Measurements from ENCODE around the gene LEKR1.
A peak's percentile ranks its signal among the peaks of the same experiment; 100 is the strongest.

Gene LEKR1

DNA sequence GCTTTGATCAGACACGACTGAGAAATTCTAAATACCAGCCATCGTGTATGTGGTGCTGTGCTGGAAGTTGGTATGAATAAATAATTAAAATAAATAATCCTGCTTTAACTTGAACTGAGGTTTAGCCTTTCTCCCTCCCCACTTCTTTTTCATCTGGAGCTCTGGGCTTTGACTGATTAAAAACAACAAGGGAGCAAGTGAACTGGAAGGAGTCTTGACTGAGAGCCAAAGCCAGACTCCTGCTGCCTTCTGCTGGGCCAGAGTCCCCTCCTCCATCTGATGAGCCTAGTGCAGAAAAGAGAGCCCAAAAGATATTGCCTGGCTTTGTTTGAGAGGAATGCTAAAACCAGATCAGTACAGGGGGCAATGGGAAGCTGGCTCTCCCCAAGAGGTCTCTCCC, 237.8 kb downstream of the LEKR1 start:
- DNase-seq = no peak

DNA sequence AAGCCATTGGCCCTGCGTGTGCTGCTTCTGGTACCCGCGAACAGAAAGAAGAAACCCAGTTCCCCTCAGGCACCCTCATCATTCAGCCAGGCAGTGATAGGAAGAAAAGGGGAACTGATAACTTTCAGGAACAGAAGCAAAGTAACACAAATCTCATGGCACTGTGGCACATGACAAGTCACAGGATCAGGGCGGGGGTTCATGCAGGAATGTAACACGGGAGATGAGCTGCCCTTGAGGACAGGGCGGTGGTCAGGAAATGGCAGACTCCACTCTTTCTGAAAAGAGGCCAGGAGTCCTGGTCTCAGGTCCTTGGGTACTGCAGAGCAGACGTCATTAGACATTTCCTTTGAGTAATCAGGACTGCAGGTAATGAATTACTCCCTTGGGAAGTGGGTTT, 238.2 kb downstream of the LEKR1 start:
- DNase-seq = no peak

DNA sequence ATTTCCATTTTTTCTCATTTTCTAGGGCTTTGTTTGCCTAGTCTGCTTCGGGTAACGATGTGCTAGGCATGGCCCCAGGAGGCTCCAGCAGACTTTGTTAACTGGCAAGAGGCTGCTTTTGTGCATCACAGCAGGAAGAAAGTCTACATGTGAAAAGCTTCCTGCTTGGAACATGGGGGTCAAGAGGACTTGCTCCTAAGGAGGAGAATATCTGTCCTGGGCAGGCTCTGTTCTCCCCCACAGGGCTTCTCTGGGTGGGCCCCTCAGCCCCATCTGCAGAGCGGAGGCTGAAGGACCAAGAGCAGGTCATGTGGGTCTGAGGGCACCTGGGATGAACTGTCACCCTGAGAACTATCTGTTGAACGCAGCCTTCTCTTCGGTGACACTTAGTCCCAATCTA, 239.0 kb downstream of the LEKR1 start:
- DNase-seq = no peak

GRCh38 chr3:157066335-157067098, 240.4 kb downstream of the LEKR1 start:
- no peak for DNase-seq

GRCh38 chr3:157067114-157067513, 241.0 kb downstream of the LEKR1 start:
- DNase-seq = no peak

- no peak for DNase-seq
Measured at GRCh38 chr3:157069406-157069805, 243.3 kb downstream of the LEKR1 start.

DNA sequence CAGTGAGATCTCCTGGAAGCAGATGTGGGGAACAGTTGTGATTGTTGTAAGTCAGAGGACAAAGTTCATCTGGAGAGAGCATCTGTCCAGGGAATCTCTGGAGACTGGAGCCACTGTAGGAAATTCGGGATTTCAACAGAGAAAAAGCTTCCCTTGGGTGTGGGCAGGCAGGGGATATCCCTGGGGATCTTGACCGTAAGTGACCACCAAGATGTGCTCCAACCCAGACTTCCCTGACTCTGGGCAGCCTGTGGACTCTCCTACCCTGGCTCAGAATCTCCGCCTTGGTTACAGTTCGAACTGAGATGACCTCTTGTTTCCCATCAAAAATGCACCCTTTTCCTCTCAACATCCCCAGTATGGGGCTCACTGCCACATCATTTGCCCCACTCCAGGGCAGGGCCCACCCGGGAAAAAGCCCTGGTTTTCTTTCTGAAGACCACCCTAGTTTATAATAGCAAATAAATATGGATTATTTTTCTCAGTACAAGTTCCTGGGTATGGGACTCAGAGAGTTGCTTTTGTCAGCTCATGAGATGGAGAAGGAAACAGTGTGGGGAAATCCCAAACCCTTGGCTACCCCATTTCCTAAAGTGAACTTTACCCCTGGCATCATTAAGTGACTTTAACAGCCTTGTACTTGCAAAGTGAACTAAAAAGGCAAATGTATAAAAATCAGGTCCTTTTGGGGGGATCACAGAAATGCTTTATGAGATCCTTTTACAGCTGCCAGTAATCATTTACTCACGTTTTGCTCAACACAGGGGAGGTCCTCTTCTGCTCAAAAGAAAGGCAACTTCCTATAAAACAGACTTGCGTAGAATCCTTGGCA, 243.9 kb downstream of the LEKR1 start:
- DNase-seq = no peak

GRCh38 chr3:157070678-157070999, 244.5 kb downstream of the LEKR1 start:
- no peak for DNase-seq

DNA sequence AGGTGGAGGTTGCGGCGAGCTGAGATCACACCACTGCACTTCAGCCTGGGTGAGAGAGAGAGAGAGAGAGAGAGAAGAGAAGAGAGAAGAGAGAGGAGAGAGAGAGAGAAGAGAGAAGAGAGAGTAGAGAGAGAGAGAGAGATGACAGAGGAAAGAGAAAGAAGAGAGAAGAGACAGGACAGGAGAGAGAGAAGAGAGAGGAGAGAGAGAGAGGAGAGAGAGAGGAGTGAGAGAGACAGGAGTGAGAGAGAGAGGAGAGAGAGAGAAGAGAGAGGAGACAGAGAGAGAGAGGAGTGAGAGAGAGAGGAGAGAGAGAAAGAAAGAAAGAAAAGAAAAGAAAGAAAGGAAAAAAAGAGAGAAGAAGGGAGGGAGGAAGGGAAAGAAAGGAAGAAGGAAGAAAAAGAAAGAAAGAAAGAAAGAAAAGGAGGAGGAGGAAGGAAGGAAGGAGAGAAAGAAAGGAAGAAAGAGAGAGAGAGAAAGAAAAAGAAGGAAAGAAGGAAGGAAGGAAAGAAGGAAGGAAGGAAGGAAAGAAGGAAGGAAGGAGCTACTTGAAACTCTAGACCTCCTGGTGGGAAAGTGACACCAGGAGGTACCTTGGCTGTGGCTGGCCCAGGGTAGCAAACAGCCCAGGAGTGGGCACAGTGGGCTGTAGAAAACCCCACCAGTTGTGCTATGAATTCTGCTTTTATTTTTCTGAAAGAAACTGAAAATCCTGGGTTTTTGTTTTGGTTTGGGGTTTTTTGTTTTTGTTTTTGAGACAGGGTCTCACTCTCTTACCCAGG, 245.8 kb downstream of the LEKR1 start:
- DNase-seq = no peak

DNA sequence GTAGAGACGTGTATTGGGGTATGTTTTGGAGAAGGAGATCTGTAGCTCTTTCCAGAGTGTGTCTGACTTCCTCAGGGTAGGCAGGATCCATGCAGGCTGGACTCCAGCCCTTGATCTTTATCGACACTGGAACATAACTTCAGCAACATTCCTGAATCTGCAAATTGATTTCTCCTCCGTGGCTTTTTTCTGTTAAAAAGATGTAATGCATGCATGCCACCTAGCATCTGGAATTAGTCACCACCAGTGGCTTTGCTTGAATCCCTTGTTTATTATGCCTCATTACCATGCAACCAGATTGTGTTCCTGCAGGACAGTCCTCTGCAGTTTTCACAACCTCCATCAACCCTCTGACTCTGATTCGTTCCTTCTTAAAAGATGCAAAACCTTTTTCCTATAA, 247.7 kb downstream of the LEKR1 start:
- DNase-seq = no peak

DNA sequence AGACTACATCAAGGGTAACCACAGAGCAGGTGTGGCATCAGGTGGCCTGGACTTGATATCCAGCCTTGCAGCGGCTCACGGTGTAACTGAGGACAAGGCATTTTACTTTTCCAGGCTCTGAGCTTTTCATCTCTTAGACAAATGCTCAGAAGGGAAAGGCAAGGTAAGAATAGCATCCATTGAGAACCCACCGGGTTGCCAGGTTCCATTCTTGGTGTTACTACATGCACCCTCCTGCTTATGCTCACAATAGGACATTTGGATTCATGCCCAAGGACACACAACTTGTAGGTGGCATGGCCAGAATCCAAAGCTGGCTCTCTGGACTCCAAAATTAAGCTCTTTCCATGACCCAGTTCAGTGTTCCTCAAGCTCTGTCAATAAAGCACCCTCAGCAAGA, 248.3 kb downstream of the LEKR1 start:
- DNase-seq = no peak

- DNase-seq = no peak
Measured at GRCh38 chr3:157074981-157075380, 248.8 kb downstream of the LEKR1 start.

- no peak for DNase-seq
Measured at GRCh38 chr3:157075693-157076420, 249.7 kb downstream of the LEKR1 start.

DNA sequence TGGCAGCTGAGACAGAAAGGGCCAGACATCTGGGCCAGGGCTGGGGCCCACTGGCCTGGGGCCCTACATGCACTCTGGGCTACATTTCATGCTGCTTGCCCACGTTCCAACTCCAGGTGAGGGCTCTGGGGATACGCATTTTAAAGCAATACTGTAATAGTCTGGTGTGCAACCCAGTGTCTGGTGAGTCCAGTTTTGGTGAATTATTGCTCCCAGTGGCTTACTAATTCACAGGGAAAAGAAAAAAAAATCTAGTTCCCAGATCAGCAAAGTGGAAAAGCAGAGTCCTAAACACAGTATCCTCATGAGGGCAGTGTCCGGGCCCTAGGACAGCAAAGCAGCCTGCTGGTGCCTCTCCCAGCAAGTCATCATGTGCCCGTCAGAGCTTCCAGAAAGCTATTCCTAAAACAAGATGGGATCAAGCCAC, 251.4 kb downstream of the LEKR1 start:
- DNase-seq = no peak

DNA sequence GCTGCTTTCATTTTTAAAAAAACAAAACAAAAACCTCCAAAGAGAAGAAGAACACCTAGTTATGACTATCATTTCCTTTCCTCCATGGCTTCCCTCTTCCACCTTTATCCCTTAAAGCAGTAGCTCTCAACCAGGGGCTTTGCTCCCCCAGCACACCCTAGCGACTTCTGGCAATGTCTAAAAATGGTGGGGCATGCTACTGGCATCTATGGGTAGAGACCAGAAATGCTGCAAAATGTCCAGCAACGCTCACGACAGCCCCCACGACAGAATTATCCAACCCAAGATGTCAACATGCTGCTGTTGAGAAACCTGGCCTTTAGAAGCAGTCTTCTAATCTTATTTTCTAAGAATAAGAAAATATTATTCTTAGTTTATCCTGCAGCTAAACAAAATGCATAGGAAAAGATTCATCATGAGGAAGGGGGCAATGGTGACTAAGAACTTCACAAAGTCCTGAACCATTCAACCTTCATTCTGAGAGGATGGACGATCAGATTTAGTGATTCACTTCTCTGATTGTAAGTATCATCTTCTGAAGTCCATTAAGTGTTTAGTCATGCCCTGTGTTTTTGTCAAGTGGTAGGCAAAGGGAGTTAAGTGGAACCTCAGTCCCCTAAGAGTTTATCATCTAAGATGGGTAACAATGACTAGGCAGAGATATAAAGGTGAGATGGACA, 252.1 kb downstream of the LEKR1 start:
- no peak for DNase-seq

GRCh38 chr3:157078811-157079185, 252.6 kb downstream of the LEKR1 start:
- DNase-seq = no peak

DNA sequence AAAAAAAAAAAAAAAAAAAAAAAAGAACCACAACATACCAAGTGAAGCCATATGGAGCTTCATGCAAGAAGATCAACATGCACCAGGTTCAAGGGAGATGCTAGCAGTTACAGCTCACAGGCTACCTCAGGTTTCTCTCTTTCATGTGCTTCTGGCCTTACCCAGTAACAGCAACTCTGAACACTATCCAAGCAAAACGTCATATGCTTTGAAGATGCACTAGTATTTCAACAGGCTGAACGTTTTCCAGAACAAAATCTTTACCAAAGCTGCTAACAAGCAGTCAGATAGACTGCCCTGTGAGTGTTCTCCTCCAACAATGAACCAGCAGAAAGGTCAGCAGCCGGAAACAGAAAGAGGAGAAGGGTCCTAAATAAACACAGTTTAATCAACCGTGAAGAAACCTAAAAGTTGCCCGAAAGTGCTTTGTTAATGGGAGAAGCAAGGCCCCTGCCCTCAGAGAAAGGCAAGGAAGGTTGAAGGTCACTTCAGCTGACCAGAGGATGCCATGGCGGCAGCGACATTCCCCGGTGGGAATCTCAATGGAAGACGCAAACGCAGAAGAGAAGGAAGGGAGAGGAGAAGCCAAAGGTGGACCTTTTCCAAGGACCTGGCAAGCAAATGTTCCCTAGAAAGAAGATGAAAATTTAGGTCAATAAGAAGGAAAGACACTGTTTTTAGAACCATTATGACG, 253.7 kb downstream of the LEKR1 start:
- DNase-seq = no peak

DNA sequence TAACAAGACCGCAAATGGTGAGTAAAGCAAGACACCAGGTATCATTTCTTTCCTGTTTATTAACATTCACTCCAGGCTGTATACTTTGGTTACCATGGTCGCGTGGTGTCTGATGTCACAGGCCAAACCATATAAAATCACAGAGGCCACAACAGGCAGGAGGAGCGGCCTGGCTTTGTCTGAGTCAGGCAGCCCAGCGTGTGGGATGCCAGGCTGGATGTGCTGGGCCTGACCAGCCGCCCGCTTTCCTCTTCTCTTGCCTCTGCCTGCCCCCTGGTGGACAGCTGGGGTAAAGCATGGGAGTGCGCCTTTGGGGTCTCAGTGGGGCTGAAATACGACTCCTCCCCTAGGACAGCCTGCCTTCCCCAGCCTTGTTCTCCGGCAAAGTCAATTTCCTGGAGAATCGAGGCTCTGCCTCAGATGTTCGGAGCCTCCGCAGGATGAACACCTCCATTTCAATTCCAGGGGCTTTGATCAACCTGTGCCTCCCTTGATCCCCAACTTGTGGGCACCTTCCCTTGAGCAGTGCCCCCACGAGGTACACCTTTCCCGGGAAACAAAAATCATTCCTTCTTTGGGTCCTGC, 255.6 kb downstream of the LEKR1 start:
- peak; percentile 91 to 93 for DNase-seq

DNA sequence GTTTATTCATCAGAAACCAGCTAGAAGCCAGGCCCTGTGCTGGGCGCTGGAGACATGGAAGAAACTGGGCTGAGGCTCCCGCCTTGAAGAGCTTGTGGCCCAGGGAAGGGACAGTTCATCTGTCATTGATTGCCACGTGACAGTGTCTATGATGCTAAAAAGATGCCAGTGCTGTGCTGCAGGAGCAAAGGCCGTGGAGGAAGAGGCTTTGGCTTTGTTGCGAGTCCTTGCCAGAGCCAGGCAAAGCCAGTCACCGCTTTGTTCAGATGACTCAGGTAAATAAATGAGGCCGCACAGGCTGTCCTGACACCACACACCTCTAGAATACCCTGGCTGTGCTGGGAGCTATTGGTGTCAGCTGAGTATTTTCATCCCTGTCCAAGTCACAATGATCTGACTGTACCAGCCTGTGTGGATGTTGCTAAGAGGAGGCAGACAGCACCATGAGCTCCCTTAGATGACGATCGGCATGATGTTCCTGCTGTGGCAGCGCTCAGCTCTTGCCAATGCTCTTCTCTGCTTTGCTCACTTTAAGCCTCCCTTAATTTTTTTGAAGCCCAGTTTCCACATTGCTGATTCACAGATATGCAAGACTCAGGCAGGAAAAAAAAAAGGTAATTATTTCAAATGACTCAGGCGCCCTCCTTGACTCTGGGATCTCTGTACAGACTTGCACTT, 256.3 kb downstream of the LEKR1 start:
- DNase-seq = no peak

DNA sequence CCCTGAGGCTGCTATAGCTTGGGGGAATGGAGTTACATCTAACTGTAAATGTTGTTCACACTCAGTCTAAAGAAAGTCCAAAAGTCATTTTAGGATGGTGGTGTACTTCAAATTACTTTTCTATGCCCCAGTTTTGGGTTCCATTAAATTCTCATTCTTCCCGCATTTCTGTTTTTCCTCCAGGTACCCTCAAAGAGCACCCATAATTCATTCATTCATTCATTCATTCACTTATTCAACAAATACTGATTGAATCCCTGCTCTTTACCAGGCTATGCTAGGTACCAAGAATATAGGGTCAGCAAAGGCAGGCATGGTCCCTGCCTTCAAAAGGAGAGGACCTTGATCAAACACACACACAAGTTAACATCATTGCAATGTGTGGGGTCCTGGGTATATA, 257.7 kb downstream of the LEKR1 start:
- no peak for DNase-seq
